Measurements from ENCODE around the gene SS18. TPM values are rescaled to one million over a fixed set of nuclear protein-coding genes. Genes with fewer than 3 reads are reported as not detected.
A peak's percentile ranks its signal among the peaks of the same experiment; 100 is the strongest.

Gene SS18
- total and polyA plus RNA-seq, 2 of the 13 experiments (the other 11 are each of a cell fraction or from before 2014, with no cell fraction given): 49.2 to 82.7 TPM

GRCh38 chr18:26090130-26091046, at the start of gene SS18 (continued):
- TF ChIP-seq ZSCAN29 (CRISPR knock-in tag; conservative IDR thresholded peaks at IDR 0.05) (no peak; the same call in 1 of the 2 replicates), CEBPG (CRISPR knock-in tag; IDR thresholded peaks at IDR 0.05) (no peak), POLR2G (IDR thresholded peaks at IDR 0.05; ENCODE audit: low read depth, low read length) (peak; percentile 88), THAP7 (CRISPR knock-in tag; IDR thresholded peaks at IDR 0.05) (0 out of 2 replicates have a peak, but pooled peaks have one; percentile 25), ZSCAN25 (CRISPR knock-in tag; IDR thresholded peaks at IDR 0.05) (peak; percentile 70; the same call in 1 of the 2 replicates), ZNF136 (CRISPR knock-in tag; IDR thresholded peaks at IDR 0.05; ENCODE audit: low read depth) (0 out of 2 replicates have a peak, but pooled peaks have one; percentile 49), MZF1 (CRISPR knock-in tag; IDR thresholded peaks at IDR 0.05; ENCODE audit: borderline replicate concordance) (no peak), SKIL (CRISPR knock-in tag; IDR thresholded peaks at IDR 0.05; ENCODE audit: borderline replicate concordance) (peak; percentile 43), ZNF761 (CRISPR knock-in tag; conservative IDR thresholded peaks at IDR 0.05) (peak; percentile 27; the same call in 1 of the 2 replicates), KLF15 (CRISPR knock-in tag; IDR thresholded peaks at IDR 0.05; ENCODE audit: borderline replicate concordance) (0 out of 2 replicates have a peak, but pooled peaks have one; percentile 38), ZBTB42 (CRISPR knock-in tag; IDR thresholded peaks at IDR 0.05) (0 out of 2 replicates have a peak, but pooled peaks have one; percentile 14), ZFX (CRISPR knock-in tag; IDR thresholded peaks at IDR 0.05; ENCODE audit: low read depth) (peak; percentile 96), MXD1 (CRISPR knock-in tag; IDR thresholded peaks at IDR 0.05) (peak; percentile 54; the same call in 1 of the 2 replicates), HNF4G (IDR thresholded peaks at IDR 0.05; ENCODE audit: borderline replicate concordance, low read depth, low read length) (no peak), HNF4G (CRISPR knock-in tag; IDR thresholded peaks at IDR 0.05; ENCODE audit: borderline replicate concordance, low read depth) (no peak), RERE (CRISPR knock-in tag; IDR thresholded peaks at IDR 0.05; ENCODE audit: low read depth) (no peak), ZNF333 (CRISPR knock-in tag; IDR thresholded peaks at IDR 0.05; ENCODE audit: borderline replicate concordance) (peak; percentile 48; the same call in 1 of the 2 replicates), AGO1 (IDR thresholded peaks at IDR 0.05; ENCODE audit: low read depth, low read length, poor library complexity, severe bottlenecking) (no peak), THAP11 (CRISPR knock-in tag; IDR thresholded peaks at IDR 0.05) (peak; percentile 31)

Data from HepG2 (cell line).